ENCODE results near the gene SMIM22.

DNA sequence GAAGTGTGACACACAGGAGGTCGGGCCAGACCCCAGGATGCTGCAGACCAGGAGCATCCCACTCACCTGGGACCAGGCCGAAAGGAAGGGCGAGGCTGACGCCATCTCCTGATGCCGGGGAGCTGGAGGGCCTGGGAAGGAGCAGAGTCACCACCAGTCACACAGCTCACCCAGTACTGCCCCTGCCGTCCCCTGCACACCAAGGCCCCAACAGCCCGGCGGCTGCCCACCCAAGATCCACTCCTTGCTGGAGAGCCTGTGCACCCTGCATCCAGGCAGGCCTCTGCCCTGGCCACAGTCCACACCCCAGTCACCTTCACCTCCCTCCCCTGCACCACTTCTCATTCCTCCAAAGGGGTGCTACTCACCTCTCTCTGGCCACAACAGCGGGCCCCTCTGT lies 33.0 kb upstream of the SMIM22 start:
- TF ChIP-seq POLR2A (IDR thresholded peaks at IDR 0.05; ENCODE audit: low read depth, low read length), result no peak
- TF ChIP-seq, protein P1, sequence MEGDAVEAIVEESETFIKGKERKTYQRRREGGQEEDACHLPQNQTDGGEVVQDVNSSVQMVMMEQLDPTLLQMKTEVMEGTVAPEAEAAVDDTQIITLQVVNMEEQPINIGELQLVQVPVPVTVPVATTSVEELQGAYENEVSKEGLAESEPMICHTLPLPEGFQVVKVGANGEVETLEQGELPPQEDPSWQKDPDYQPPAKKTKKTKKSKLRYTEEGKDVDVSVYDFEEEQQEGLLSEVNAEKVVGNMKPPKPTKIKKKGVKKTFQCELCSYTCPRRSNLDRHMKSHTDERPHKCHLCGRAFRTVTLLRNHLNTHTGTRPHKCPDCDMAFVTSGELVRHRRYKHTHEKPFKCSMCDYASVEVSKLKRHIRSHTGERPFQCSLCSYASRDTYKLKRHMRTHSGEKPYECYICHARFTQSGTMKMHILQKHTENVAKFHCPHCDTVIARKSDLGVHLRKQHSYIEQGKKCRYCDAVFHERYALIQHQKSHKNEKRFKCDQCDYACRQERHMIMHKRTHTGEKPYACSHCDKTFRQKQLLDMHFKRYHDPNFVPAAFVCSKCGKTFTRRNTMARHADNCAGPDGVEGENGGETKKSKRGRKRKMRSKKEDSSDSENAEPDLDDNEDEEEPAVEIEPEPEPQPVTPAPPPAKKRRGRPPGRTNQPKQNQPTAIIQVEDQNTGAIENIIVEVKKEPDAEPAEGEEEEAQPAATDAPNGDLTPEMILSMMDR (IDR thresholded peaks at IDR 0.05; ENCODE audit: extremely low read depth in 1 of 2, insufficient read depth in 1 of 2, low read depth in 1 of 2, low read length in 2 of 2), result no peak
- TF ChIP-seq EZH2 (IDR thresholded peaks at IDR 0.05; ENCODE audit: borderline replicate concordance, low read depth, low read length, severe bottlenecking), result no peak
- TF ChIP-seq JUN (IDR thresholded peaks at IDR 0.05; ENCODE audit: borderline replicate concordance, insufficient read depth, insufficient read length, low read depth), result no peak

Measured in endothelial cell of umbilical vein (primary cell).